HPDE6-E6E7 (cell line): ENCODE measurements around the gene EIF2B5.
"Not testable (repeated sequence)": the region's sequence is repeated elsewhere in the genome, so short reads cannot be mapped to it uniquely, and the experiment has no call there.

Experiments
- DNase-seq: peaks from one replicate; pipeline ENCODE4 v3.0.0; 2011; ENCODE audit warnings: missing footprints; ENCODE audit errors: extremely low spot score

EIF2B5 gene

GRCh38 chr3:184135149-184135910 is at the start of gene EIF2B5:
EIF2B5 (plus strand) TSS chr3:184135358; CDS start chr3:184135386, 28 bp downstream.
- DNase-seq: no peak

- peak; percentile 71 for DNase-seq
These were observed 49.7 kb upstream of the EIF2B5 start for GRCh38 chr3:184085389-184085852.

DNA sequence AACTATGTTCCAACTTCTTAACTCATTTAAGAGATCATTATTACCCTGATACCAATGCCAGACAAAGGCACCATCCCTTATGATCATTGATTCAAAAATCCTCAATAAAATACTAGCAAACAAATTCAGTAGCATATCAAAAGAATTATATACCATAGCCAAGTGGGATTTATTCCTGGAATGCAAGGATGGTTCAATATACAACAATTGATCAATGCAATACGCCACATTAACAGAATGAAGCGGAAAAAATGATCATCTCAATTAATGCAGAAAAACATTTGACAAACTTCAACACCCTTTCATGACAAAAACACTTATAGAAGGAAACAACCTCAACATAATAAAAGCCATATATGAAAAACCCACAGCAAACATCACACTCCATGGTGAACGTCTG is 43.0 kb upstream of the EIF2B5 start:
- DNase-seq: no peak

DNA sequence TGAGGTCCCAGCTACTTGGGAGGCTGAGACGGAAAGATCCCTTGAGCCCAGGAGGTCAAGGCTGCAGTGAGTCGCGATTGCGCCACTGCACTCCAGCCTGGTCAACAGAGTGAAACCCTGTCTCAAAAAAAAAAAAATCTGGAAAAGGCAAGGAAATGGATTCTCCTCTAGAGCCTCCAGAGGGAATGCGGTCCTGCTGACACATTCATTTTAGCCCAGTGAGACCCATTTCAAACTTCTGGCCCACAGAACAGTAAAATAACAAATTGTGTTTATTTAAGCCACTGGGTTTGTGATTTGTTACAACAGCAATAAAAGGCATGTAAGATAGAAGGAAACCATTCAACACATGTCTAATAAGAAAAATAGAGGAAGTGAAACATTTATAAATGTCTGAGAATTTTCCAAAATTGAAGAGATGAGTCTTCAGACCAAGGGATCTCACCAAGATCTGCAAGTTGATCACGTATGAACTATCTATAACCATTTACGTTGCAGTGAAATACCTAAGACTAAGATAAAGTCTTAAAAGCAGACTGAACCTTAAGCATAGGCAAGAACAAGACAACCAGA is 38.3 kb upstream of the EIF2B5 start, which contains the start of gene HTR3E:
HTR3E (plus strand) TSS at position 254 of the 573 bp plus-strand sequence. CDS start 466 bp downstream, outside the sequence.
- no peak for DNase-seq

DNA sequence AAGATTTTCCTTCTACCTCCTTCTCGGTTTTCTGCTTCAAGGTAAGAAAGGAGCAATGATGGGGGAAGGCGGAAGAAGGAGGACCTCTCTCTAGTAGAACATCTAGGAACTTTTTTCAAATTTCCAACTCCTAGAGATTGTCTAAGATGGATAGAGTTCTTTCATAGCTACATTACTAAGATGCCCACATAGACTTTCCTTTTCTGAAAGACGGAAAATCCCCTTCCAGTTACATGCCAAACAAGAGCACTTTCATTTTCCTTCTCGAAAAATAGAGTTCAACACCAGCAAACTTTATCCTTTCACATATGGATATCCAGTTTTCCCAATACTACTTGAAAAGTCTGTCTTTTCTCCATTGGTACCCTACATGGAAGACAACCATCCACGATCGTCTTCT is 37.6 kb upstream of the EIF2B5 start:
- DNase-seq: no peak

DNA sequence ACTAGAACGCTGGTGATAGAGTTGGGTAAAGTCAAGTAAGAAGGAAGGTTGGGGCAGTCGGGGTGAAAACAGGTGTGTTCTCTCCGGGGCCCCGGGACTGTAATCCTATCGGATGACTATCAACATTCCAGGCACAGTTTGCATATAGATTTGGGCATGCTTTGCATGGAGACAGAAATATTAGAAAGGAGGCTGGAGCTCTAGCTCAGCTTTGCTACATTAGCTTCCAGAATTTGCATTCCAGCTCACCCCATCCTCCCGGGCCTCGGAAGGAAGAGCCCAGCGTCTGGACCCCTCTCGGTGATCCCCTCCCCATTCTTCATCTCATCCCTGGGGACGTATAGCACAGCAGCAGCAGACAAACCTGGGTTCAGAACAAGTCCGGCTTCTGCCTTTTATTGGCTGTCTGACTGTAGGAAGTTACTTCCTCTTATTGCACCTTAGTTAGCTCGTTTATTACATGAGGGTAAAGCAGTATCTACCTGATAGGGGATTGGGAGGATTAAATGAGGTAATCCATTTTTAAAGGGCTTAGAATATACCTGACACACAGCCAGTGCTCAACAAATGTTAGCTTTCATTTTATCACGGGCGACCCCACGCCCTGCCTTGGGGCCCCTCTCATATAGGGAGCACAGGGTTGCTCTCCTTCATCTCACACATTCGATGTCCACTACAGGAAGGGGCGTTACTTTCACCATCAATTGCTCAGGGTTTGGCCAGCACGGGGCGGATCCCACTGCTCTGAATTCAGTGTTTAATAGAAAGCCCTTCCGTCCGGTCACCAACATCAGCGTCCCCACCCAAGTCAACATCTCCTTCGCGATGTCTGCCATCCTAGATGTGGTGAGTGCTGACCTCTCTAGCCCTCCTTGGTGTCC is 35.1 kb upstream of the EIF2B5 start:
- DNase-seq: no peak

- no peak for DNase-seq
These were observed 24.8 kb upstream of the EIF2B5 start for GRCh38 chr3:184110316-184110725.

DNA sequence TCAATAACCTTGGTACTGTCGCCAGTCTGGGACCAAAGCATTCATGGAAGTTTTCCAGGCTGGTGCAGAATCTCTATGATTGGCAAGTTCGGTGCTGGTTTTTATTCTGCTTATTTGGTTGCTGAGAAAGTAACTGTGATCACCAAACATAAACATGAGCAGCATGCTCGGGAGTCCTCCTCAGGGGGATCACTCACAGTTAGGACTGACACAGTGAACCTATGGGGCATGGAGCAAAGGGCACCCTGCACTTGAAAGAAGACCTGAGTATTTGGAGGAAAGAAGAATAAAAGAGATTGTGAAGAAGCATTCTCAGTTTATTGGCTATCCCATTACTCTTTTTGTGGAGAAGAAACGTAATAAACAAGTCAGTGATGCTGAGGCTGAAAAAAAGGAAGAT is 19.1 kb upstream of the EIF2B5 start:
- DNase-seq: no peak

DNA sequence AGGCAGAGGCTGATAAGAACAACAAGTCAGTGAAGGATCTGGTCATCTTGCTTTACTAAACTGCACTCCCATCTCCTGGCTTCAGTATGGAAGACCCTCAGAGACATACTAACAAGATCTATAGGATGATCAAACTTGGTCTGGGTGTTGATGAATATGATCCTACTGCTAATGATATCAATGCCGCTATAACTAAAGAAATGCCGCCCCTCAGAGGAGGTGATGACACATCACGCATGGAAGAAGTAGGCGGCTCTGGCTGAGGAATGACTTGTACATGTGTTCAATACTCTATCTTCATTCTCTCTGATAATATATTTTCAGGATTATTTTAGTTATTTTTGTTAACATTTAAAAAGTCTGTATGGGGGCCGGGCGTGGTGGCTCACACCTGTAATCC is 17.5 kb upstream of the EIF2B5 start:
- DNase-seq: no peak

GRCh38 chr3:184121031-184121430 is 14.1 kb upstream of the EIF2B5 start:
- not testable (repeated sequence) for DNase-seq

GRCh38 chr3:184126006-184126405 is 9.2 kb upstream of the EIF2B5 start:
- no peak for DNase-seq

GRCh38 chr3:184129012-184129411 is 6.1 kb upstream of the EIF2B5 start:
- DNase-seq: no peak

DNA sequence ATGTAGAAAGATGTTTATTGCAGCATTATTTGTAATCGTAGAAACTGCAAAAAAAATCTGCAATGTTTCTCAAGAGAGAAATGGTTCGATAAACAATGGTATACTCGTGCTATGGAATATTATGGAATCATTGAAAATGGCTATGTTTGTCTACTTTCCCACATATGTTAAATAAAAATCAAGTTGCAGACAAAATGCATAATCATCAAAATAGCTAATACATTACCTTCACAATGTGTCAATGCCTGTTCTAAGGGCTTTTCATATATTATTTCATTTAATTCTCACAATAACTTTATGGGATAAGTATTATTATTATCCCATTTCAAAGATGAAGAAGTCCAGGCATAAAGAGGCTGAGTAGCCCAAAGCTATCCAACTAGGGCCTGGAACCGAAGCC is 2.2 kb upstream of the EIF2B5 start:
- DNase-seq: no peak

DNA sequence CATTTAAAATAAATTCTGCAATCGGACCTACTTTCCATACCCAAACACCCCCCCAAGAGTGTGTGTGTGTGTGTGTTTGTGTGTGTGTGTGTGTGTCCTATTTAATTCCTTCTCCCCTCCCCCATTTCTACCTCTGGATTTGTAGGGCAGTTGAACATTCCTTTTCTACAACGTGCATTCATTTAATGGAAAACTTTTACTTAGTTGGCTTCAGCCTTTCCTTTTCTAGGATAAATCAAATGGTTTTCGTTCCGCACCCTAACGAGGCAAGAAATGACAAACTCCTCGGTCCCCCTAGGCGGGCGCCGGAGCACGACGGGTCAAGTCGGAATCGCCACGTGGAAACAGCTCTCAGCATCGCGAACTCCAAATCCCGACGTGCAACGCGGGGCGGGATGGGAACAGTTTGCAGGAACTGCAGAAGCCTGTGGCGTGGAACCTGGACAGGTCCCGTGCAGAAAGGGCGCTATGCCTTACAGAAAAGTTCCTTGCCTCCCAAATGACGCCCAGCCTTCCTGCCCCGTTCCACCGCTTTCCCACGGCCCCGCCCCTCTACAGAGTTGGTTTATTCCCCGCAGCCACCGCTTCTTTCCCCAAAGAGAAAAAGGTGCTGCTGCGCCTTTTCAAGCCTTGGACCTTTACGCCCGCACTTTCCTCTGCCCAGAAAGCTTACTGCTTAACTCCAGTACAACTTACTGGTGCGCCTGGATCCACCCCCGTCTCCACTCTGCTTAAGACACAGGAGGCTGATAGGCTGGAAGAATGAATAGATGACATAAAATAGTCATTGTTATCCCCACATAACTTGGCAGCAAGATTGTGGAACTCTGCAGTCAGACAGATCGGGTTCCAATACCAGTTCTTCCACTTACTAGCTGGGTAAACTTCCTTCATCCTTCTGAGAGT is 1.1 kb upstream of the EIF2B5 start:
- DNase-seq: no peak

DNA sequence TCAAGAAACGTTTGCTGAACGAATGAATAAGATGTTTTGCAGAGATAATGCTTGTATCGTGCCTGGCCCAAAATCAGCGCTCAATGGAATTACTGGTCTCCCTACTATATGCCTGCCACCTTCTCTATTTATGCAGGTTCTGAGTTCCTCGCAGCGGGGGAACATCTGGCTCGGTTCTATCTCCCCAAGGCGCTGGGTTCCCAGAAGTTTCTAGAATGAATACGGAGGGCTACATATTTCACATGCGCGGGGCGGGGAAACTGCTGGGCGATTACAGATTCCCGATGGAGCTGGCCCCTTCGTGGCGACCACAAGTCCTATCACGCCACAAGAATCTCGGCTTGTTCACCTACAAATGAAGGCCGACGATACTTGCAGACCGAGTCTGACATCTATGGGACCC is 411 bp upstream of the EIF2B5 start:
- no peak for DNase-seq

- DNase-seq: no peak
These were observed 728 bp downstream of the EIF2B5 start for GRCh38 chr3:184135911-184136260.

- no peak for DNase-seq
These were observed 5.3 kb downstream of the EIF2B5 start for GRCh38 chr3:184140436-184140835.

DNA sequence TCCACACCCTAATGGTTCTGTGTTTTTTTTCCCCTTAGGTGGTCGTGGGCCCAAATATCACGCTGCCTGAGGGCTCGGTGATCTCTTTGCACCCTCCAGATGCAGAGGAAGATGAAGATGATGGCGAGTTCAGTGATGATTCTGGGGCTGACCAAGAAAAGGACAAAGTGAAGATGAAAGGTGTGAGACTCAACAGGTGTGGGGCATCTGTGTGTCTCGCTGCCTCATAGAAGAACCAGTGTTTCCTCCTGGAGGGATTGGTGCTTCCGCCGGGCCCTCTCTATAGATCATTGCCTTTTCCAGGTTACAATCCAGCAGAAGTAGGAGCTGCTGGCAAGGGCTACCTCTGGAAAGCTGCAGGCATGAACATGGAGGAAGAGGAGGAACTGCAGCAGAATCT is 7.0 kb downstream of the EIF2B5 start:
- no peak for DNase-seq

DNA sequence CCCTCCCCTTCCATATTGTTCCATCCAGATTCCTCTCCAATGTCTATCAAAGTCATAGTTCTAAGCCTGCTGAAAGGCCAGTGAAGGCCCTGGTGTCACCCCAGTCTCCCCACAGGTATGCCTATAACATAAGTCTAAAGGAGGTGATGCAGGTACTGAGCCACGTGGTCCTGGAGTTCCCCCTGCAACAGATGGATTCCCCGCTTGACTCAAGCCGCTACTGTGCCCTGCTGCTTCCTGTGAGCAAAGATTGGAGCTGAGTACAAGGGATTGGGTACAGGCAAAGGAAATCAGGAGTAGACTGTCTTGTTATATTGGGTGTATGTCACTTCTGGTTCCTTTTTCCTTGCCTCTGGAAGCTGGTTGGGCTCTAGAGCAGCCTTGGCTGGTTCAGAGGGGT is 8.2 kb downstream of the EIF2B5 start:
- DNase-seq: no peak

DNA sequence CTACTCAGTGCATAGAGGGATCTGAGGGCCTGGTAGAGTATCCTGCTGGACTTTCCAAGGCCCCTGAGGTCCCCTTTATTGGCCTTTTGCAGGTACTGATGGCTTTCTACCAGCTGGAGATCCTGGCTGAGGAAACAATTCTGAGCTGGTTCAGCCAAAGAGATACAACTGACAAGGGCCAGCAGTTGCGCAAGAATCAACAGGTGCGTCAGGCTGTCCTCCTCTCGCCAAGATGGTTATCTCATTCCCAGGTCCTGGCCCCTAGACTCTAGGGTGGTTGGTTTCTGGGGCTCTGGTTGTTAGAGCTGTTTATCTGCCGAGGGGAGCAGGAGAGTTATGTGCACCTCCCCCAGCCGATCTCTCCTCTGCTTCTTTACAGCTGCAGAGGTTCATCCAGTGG is 9.3 kb downstream of the EIF2B5 start:
- no peak for DNase-seq

DNA sequence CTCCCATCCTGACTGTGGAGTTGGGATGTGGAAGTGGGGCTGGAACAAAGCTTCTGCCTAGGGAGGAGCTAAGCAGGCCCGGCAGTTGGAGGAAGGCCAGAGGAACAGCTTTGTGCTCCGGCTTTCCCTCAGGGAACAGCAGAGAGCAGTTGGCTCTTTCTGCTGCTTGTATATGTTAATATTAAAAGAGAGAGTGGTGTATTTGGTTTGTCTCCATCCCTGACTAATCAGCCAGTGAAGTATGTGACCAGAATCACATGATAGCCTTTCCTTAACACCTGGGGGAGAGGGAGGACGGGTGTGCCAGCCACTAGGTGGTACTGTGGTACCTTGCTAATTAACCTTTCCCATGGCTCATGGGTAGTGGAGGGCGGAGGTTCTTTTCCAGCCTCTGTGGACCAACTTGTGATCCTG is 10.0 kb downstream of the EIF2B5 start:
- peak; percentile 81 for DNase-seq
